GM19395 (cell line): ENCODE measurements around the gene MANBA.
"Not testable (repeated sequence)": the region's sequence is repeated elsewhere in the genome, so short reads cannot be mapped to it uniquely, and the experiment has no call there.

Experiments
- ATAC-seq: cut with Tn5 transposase; IDR thresholded peaks from one replicate; pipeline ENCODE4 v1.9.1; 2021; ENCODE audit warnings: mild to moderate bottlenecking, moderate library complexity; ENCODE audit not compliant: unreplicated experiment

MANBA gene

DNA sequence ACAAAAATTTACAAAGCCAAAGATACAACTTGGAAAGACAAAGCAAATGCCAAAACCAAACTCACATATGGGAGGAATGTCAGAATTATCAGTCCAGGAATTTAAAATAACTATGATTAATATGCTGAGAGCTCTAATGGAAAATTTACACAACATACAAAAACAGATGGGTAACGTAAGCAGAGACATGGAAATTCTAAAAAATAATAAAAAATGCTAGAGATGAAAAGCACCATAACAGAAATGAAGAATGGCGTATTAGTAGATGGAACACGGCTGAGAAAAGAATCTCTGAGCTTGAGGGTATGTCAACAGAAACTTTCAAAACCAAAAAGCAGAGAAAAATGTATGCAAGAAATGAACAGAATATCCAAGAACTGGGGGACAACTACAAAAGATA is 4.1 kb upstream of the MANBA start:
- no peak for ATAC-seq

- ATAC-seq, result no peak
Measured at GRCh38 chr4:102761906-102762305, 1.1 kb upstream of the MANBA start.

GRCh38 chr4:102761296-102761701 is 531 bp upstream of the MANBA start:
- peak; percentile 33 for ATAC-seq

DNA sequence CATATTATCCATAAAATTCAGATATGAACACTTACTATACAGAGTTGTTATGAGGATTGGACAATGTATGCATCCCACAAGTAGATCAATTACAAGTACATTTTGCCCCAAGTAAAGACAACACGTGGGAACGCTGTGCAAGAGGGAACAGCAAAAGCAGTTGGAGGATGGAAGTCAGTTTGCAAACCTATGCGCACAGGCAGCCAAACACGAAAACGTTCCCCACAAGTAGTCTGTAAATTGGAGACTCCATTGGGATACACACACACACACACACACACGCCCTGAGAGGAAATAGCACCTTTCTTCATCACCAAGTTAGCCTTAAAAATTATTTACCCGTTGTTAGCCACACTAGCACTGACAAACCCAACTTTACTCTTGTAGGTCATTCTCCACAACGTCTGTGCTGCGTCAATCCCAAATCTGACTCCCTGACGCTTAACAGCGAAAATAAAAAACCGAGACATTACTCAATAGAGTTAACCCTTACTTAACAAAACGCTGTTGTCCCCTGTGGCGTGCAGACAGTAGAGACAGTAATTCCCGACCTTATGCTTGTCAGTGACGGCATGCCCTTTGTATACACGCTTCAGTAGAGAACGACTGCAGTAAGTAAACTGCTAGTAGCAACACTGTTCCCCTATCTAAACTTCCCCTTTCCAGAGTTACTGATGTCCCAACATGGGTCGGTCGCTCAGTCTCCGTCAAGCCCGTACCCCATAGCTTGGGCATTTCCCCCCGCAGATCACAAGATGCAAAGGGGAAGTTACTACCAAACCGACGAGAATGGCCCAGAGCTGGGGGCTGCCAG is 730 bp downstream of the MANBA start:
- ATAC-seq, result peak; percentile 66

DNA sequence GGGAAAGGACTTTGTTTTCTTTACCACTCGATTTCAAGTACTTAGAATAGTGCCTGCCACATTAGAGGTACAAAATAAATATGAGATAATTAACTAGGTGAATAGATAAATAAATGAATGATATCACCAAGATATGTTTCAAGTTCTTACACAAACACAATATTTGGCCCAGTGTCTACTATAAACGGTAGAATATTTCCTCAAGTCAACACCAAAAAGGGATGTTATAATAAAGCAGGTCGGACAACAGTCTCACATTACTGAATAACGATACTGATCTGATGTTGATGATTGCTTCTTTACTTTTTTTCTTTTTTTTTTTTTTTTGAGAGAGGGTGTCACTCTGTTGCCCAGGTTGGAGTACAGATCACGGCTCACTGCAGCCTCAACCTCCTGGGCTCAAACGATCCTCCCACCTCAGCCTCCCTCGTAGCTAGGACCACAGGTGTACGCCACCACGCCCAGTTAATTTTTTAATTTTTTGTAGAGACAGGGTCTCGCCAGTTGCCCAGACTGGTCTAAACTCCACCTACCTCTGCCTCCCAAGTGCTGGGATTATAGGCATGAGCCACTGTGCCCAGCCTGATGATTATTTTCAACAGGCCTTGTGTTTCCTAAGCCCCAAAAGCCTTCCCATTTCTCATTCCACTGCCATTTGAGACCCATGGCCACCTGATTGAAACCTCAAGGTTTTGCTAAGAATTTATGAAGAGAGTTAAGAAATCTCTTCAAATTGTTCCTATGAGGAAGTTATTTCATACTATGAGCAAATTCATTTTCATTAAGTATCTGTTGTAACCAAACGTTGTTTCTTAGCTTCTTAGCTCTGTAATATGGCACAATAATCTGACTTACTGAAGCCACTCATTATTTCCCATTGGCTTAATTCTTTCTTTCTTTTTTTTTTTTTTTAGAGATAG is 2.3 kb downstream of the MANBA start:
- no peak for ATAC-seq

- no peak for ATAC-seq
Measured at GRCh38 chr4:102757681-102758080, 3.1 kb downstream of the MANBA start.

DNA sequence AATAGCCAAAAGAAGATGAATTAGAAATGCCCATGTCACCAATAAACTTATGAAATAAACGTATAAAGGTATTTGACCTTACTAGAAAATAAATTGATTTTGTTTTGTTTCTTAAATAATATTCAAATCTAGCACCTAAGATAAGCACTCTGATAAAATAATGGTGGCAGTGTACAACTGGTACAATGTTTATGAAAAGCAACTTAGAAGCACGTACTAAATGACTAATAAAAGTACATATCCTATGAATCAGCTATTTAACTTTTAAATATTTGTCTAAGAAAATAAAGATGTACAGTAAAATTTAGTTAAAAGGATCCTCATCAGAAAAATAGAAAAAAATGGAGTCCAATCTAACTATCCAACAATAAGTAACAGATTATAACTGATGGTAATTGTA is 6.7 kb downstream of the MANBA start:
- no peak for ATAC-seq

DNA sequence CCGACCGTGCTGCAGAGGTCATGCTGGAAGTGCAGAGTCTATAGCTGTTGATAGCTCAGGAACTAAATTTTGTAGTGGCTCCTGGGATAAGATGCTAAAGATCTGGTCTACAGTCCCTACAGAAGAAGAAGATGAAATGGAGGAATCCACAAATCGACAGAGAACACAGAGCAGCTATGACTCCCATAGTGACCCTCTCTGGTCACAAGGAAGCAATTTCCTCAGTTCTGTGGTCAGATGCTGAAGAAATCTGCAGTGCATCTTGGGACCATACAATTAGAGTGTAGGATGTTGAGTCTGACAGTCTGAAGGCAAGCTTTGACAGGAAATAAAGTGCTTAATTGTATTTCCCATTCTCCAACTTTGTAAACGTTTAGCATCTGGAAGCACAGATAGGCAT is 8.8 kb downstream of the MANBA start:
- no peak for ATAC-seq

- peak; percentile 99 for ATAC-seq
Measured at GRCh38 chr4:102743352-102743751, 17.4 kb downstream of the MANBA start.

GRCh38 chr4:102738802-102739201 is 22.0 kb downstream of the MANBA start:
- not testable (repeated sequence) for ATAC-seq

DNA sequence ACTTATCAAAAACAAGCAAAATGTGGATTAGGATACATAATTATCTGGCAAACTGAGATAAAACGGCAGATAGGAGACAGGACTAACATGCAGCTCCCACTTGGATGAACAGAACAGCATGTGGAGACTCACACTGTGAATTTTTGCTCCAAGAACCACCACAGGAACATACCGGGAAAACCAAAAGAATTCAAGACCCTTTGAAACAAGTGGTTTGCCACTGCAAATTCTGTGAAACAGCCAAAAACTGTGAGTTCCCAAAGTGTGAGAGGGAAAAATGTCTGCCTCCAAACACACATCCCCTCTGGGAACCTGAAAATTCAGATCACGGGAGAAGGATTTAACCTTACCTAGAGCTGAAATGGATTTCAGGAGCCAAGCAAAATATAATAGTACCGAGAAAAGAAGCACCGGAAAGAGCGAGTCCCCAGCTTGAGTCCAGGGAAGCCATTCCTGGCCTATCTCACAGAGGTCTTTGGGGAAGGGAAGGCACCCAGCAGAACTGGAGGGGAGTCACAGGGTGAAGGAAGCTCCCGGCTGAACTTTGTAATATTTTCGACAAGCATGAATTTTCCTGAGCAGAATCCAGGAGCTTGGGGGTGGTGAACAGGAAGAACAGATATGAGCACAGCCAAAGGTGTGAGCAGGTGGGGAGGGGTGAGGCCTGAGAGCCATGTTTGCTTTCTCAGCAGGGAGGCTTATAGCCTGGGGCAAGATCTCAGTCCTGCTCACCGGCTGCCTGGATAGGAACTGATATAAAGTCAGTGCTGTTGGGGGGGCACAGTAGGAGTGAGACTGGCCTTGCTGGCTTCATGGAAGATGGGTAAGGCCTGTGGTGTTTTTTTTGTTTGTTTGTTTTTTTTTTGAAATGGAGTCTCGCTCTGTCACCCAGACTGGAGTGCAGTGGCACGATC is 23.9 kb downstream of the MANBA start:
- no peak for ATAC-seq

DNA sequence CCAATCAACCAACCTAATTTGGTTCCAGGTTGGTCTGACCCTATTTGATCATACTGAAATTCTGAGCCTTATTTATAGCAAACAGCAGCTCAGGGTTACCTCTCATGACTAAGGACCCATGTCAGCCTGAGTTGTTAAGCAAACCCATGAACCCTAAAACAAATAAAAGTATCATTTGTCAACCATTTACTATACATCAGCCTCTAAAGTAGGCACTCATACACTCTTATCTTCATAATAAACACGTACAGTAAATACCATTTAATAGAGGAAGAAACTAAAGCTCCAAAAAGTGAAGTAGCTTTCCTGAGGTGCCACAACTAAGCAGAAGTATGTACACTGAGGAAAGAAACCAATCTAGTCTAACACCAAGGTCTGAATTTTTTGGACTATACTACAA is 25.2 kb downstream of the MANBA start:
- no peak for ATAC-seq

GRCh38 chr4:102734591-102735385 is 26.0 kb downstream of the MANBA start:
- peak; percentile 99 for ATAC-seq

DNA sequence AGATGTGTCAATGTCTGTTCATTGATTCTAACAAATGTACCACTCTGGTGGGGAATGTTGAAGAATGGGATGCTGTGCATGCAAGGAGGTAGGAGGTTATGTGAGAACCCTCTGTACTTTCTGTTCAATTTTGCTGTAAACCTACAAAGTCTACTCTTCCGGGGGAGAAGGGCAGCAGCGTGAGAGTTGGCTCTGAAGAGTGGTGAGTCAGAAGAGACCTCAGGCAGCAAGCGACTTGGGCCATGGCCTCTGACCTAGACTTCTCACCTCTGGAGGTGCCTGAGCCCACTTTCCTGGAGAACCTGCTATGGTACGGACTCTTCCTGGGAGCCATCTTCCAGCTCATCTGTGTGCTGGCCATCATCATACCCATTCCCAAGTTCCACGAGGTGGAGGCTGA is 26.7 kb downstream of the MANBA start:
- ATAC-seq, result peak; percentile 4

- ATAC-seq, result no peak
Measured at GRCh38 chr4:102733084-102733483, 27.7 kb downstream of the MANBA start.

GRCh38 chr4:102732678-102733077 is 28.1 kb downstream of the MANBA start:
- ATAC-seq, result no peak

GRCh38 chr4:102730968-102731533 is 29.7 kb downstream of the MANBA start:
- peak; percentile 51 for ATAC-seq

DNA sequence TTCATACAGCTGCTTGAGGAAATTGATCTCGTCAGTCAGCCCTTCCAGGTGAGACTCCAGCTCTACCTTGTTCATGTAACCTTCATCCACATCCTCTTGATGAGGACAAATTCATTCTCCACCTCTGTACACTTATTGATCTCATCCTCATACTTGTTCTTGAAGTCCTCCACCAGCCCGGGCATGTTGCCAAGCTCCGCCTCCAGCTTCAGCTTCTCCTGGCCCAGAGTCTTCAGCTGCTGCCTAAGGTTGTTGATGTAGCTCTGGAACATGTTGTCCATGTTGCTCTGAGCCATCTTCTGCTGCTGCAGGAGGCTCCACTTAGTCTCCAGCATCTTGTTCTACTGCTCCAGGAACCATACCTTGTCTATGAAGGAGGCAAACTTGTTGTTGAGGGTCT is 31.3 kb downstream of the MANBA start:
- not testable (repeated sequence) for ATAC-seq

- ATAC-seq, result not testable (repeated sequence)
Measured at GRCh38 chr4:102726919-102727318, 33.8 kb downstream of the MANBA start.

DNA sequence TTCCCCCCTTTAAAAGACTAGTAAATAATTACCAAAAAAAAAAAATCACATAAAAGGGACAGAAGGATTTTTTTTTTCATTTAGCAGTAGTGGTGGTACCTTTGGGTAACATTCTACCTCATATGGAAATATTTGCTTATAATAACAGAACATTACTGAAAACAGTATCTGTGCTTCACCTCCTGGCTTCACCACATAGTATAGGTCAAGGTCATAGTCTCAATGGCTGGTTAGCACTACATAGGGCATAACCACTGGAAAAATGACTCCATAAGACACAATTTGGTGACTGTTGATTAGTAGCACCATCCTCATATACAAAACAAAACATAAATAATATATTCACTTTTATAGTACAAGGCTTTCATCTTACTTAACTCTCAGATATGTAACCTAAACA is 34.7 kb downstream of the MANBA start:
- ATAC-seq, result no peak
